Neural progenitor cell (in vitro differentiated cells): Measurements from ENCODE around the gene MPP7.

Experiments
- CTCF ChIP-seq: fragments of 200-600 bp; sonication (generic); IDR thresholded peaks from 2 replicates; pipeline ENCODE4 v1.5.1; 2017; ENCODE audit warnings: antibody characterized with exemption, mild to moderate bottlenecking
- EZH2 ChIP-seq: fragments of 200-600 bp; sonication (generic); IDR thresholded peaks from 2 replicates; pipeline ENCODE4 v1.6.1; 2017; ENCODE audit warnings: antibody characterized with exemption, mild to moderate bottlenecking, moderate library complexity
- EZH2phosphoT487 ChIP-seq: fragments of 200-600 bp; sonication (generic); IDR thresholded peaks from 2 replicates; pipeline ENCODE4 v1.6.1; 2017; ENCODE audit warnings: antibody characterized with exemption

- TF ChIP-seq CTCF (no peak), EZH2phosphoT487 (no peak), EZH2 (no peak)
Observed at GRCh38 chr10:28284126-28284525, 18.7 kb downstream of the MPP7 start.
